ENCODE measurements around the gene OASL. TPM values are rescaled to one million over a fixed set of nuclear protein-coding genes. Genes with fewer than 3 reads are reported as not detected.
A peak's percentile ranks its signal among the peaks of the same experiment; 100 is the strongest.

OASL gene, protein sequence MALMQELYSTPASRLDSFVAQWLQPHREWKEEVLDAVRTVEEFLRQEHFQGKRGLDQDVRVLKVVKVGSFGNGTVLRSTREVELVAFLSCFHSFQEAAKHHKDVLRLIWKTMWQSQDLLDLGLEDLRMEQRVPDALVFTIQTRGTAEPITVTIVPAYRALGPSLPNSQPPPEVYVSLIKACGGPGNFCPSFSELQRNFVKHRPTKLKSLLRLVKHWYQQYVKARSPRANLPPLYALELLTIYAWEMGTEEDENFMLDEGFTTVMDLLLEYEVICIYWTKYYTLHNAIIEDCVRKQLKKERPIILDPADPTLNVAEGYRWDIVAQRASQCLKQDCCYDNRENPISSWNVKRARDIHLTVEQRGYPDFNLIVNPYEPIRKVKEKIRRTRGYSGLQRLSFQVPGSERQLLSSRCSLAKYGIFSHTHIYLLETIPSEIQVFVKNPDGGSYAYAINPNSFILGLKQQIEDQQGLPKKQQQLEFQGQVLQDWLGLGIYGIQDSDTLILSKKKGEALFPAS
- 1 to 10 TPM in 3 of 4 donors, under 1 TPM in 1; 0.56 to 3.0 (median 2.0) TPM for polyA plus RNA-seq
- long read RNA-seq, donor 1: 0 reads
- long read RNA-seq, donor 2: 0 reads
- long read RNA-seq, donor 3: 0 reads
- long read RNA-seq, donor 4: 0 reads
- long read RNA-seq, donor 5: 0 reads
- long read RNA-seq, donor 6: 0 reads
- long read RNA-seq, donor 7: 0 reads
- long read RNA-seq, donor 8: 0 reads
- long read RNA-seq, donor 9: 0 reads
- long read RNA-seq, donor 10: 0 reads

DNA sequence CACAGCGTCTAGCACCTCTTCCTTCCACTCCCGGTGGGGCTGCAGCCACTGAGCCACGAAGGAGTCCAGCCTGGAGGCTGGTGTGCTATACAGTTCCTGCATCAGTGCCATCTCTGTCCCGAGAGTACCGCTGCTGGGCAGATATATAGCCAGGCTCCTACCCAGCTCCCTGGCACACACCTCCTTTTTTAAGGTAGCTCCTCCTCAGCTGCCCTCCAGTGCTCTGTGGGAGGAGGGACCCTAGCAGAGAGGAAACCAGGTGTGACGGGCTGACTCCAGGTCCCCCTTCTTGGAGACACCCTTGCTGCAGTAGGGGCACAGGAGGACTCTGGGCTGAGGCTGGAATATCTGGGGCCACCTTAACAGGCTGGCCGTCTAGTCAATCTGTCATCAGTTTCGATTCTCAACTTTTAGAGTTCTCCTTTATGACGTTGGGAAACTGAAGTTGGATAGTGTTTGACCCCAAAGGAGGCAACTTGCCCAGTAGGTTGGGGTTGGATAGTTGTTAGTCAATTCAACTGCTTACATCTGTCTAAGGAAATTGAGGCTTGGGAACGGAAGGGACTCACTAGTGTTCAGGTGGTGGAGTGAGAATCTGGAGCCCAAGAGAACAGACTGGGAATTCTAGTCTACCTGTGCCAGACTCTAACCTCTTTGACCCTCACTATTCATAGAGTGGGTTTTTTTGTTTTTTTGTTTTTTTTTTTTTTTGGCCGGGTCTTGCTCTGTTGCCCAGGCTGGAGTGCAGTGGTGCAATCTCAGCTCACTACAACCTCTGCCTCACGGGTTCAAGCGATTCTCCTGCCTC lies at the start of gene OASL:
Gene OASL, minus strand, starts transcription at position 386 of the 808 bp plus-strand sequence. Its CDS starts 275 bp downstream, at position 111.
- H3K27me3 ChIP-seq (ENCODE audit: control insufficient read depth in 3 of 3, insufficient read depth in 3 of 3, low read length in 3 of 3): no peaks in the 10 kb centered on the region
- DNase-seq (peak; percentile 71 to 80), FAIRE-seq (no peak)
- H3K4me1 ChIP-seq (ENCODE audit: control insufficient read depth in 3 of 3, insufficient read depth in 2 of 3, low read depth in 1 of 3, low read length in 2 of 3): peaks cover 0 to 10% (median 9%) of the 10 kb centered on the region in 3 donors
- WGBS, 3 donors: 14 to 23% (median 17%) methylated on average over 12 to 13 of the region's 13 CpGs
- no peaks in the 10 kb centered on the region for H3K9me3 ChIP-seq (ENCODE audit: control insufficient read depth in 2 of 2, insufficient read depth in 1 of 2, low read depth in 1 of 2, low read length in 1 of 2)
- H3K4me3 ChIP-seq (ENCODE audit: low read depth in 1 of 3, low read length in 3 of 3): peak within 1 kb of the TSS; percentile 11 to 68 (median 34)
- H3K27ac ChIP-seq (ENCODE audit: low read depth in 1 of 3, low read length in 2 of 3): peak within 1 kb of the TSS; percentile 39 to 82 (median 62)
- no peaks in the 10 kb centered on the region for H3K36me3 ChIP-seq (ENCODE audit: control insufficient read depth in 3 of 3, insufficient read depth in 2 of 3, low read depth in 1 of 3, low read length in 3 of 3)

DNA sequence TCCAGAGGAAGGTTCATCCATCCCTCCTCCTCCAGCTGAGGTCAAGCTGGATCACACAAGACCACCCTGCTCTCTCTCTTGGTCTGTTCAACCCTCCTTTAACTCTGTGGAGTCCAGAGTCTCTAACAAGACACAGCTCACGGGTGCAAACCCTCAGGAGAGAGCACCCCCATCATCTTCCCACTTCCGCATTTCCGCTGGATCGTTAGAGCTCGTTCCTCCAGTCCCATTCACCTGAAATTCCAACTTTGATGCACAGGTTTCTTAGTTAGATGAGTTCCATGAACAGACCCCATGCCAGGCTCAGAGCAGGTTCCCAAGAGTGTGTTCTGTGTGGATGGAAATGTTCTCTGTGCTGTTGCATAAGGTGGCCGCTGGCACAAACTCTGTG lies 49.1 kb upstream of the OASL start:
- H3K27ac ChIP-seq (ENCODE audit: low read depth in 1 of 3, low read length in 2 of 3): no peak overlapping the region
- 97 to 99% (median 98%) methylated on average over 6 of the region's 6 CpGs for WGBS, 3 donors
- no peaks in the 10 kb centered on the region for H3K27me3 ChIP-seq (ENCODE audit: control insufficient read depth in 3 of 3, insufficient read depth in 3 of 3, low read length in 3 of 3)
- H3K4me1 ChIP-seq (ENCODE audit: control insufficient read depth in 3 of 3, insufficient read depth in 2 of 3, low read depth in 1 of 3, low read length in 2 of 3): no peaks in the 10 kb centered on the region
- H3K4me3 ChIP-seq (ENCODE audit: low read depth in 1 of 3, low read length in 3 of 3): no peak overlapping the region
- FAIRE-seq (no peak), DNase-seq (no peak)
- no peaks in the 10 kb centered on the region for H3K9me3 ChIP-seq (ENCODE audit: control insufficient read depth in 2 of 2, insufficient read depth in 1 of 2, low read depth in 1 of 2, low read length in 1 of 2)
- H3K36me3 ChIP-seq (ENCODE audit: control insufficient read depth in 3 of 3, insufficient read depth in 2 of 3, low read depth in 1 of 3, low read length in 3 of 3): no peaks in the 10 kb centered on the region

DNA sequence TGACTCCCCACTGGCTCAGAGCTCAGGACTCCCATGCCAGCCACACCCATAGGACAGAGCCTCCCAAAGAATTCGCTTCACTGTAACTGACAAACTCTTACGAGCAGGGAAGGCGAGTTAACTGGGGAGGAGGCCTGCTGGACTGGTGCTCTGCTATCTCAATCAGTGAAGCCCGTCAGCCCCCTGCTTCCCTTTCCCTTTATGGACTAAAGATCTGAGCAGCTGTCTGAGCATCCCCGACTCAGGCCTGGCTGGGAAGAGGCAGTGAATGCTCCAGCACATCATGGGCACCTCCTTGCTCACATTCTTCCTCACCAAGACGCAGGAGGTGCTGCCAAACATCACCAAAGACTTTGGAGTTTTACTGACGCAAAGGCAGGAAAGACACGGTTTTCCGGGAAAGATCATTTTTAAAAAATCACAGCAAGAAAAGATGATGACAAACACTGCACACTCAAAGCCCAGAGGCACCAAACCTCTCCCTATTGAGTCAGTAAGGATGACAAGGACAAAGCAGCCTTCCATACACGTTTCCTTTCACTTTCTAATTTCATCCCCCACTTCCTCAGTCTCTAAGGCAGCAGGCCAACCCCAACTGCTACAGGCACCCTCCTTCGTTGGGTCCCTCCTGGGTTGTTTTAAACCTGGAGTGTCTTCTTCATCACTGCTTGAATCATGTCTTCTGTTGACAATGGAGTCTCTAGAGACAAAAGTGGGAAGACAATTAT lies 48.6 kb upstream of the OASL start:
- FAIRE-seq (no peak), DNase-seq (no peak)
- Histone ChIP-seq H3K27ac (ENCODE audit: low read depth in 1 of 3, low read length in 2 of 3) (no peak overlapping the region), H3K9me3 (ENCODE audit: control insufficient read depth in 2 of 2, insufficient read depth in 1 of 2, low read depth in 1 of 2, low read length in 1 of 2) (no peaks in the 10 kb centered on the region), H3K36me3 (ENCODE audit: control insufficient read depth in 3 of 3, insufficient read depth in 2 of 3, low read depth in 1 of 3, low read length in 3 of 3) (no peaks in the 10 kb centered on the region), H3K4me3 (ENCODE audit: low read depth in 1 of 3, low read length in 3 of 3) (no peak overlapping the region), H3K4me1 (ENCODE audit: control insufficient read depth in 3 of 3, insufficient read depth in 2 of 3, low read depth in 1 of 3, low read length in 2 of 3) (no peaks in the 10 kb centered on the region), H3K27me3 (ENCODE audit: control insufficient read depth in 3 of 3, insufficient read depth in 3 of 3, low read length in 3 of 3) (no peaks in the 10 kb centered on the region)
- 66 to 78% (median 67%) methylated on average over 11 of the region's 11 CpGs for WGBS, 3 donors

DNA sequence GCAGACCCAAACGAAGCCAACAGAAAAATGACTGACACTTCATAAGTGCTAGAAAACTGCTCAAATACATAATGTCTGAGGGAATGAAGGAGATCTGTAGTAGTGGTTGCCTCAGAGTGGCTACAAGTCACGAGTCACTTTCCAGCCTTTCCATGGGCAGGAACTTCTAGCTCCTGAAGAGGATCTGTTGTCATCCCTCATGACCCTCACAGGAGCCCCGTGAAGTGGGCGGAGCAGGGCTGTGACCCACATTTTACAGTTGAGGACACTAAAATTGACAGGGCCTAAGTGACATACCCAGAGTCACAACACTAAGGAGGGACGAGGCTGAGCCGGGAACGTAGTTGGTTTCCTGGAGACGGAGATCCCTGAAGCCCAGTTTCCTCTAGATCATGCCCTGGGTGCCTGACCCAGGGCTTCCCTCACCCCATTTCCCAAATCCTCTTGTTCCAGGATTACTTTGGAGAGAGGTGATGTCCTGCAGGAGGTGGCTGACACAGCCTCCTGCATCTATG lies 47.8 kb upstream of the OASL start:
- no peak overlapping the region for H3K27ac ChIP-seq (ENCODE audit: low read depth in 1 of 3, low read length in 2 of 3)
- FAIRE-seq: no peak
- no peak for DNase-seq
- H3K4me3 ChIP-seq (ENCODE audit: low read depth in 1 of 3, low read length in 3 of 3): no peak overlapping the region
- no peaks in the 10 kb centered on the region for H3K36me3 ChIP-seq (ENCODE audit: control insufficient read depth in 3 of 3, insufficient read depth in 2 of 3, low read depth in 1 of 3, low read length in 3 of 3)
- H3K4me1 ChIP-seq (ENCODE audit: control insufficient read depth in 3 of 3, insufficient read depth in 2 of 3, low read depth in 1 of 3, low read length in 2 of 3): no peaks in the 10 kb centered on the region
- no peaks in the 10 kb centered on the region for H3K9me3 ChIP-seq (ENCODE audit: control insufficient read depth in 2 of 2, insufficient read depth in 1 of 2, low read depth in 1 of 2, low read length in 1 of 2)
- no peaks in the 10 kb centered on the region for H3K27me3 ChIP-seq (ENCODE audit: control insufficient read depth in 3 of 3, insufficient read depth in 3 of 3, low read length in 3 of 3)
- 91 to 93% (median 92%) methylated on average over 8 of the region's 8 CpGs for WGBS, 3 donors

DNA sequence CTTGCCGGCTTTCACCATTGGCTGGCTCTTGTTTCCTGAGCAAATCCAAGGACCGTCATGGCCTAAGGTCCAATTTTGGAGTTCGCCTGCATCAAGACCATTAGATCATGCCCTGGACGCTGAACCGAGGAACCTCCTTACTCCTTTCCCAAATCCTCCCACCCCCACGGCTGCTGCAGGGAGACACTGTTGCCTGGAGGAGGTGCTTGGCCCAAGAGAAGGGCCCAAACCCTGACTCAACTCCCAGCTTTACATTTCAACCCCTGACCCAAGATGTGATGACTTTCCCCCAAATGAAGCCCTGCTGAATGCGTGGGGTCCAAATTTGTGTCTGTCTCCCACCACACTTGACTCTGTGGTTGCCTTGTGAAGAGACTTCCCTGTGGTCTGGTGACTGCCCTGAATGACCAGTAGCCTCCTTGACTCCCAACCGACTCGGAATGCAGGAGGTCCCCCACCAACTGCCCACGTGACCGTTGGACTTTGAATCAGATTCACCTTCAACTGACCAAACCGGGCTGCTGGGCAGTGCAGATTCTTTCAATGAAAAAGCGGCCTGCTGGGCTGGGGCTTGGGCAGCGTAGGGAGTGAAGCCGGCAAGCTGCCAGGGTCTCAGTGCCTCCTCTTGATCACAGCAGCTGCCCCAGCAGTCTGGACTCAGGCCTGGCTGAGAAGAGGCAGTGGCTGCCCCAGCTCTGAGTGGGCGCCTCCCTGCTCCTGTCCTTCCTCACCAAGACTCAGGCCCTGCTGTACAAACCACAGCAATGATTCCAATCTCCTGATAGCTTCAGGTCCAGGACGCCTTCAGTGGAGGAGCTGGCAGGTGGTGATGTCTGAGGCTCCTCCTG lies 46.7 kb upstream of the OASL start:
- Histone ChIP-seq H3K27me3 (ENCODE audit: control insufficient read depth in 3 of 3, insufficient read depth in 3 of 3, low read length in 3 of 3) (no peaks in the 10 kb centered on the region), H3K9me3 (ENCODE audit: control insufficient read depth in 2 of 2, insufficient read depth in 1 of 2, low read depth in 1 of 2, low read length in 1 of 2) (no peaks in the 10 kb centered on the region), H3K4me1 (ENCODE audit: control insufficient read depth in 3 of 3, insufficient read depth in 2 of 3, low read depth in 1 of 3, low read length in 2 of 3) (no peaks in the 10 kb centered on the region), H3K27ac (ENCODE audit: low read depth in 1 of 3, low read length in 2 of 3) (no peak overlapping the region), H3K36me3 (ENCODE audit: control insufficient read depth in 3 of 3, insufficient read depth in 2 of 3, low read depth in 1 of 3, low read length in 3 of 3) (no peaks in the 10 kb centered on the region), H3K4me3 (ENCODE audit: low read depth in 1 of 3, low read length in 3 of 3) (no peak overlapping the region)
- 92 to 95% (median 95%) methylated on average over 17 of the region's 17 CpGs for WGBS, 3 donors
- DNase-seq: no peak
- FAIRE-seq: no peak

DNA sequence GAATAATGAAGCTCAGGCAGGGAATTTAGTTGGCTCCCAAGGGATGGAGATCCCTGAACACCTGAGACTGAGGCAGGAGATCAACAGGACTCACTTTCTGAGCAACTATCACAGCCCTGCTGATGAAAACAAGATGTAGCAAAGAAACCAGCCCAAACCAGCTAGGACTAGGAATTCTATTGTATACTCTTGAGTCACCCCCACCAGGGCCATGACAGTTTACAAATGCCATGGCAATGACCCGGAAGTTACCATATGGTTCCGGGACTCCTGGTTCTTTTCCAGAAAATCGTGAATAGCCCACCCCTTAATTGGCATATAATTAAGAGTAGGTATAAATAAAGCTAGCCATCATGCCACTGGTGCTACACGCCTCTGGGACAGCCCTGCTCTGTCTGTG lies 46.0 kb upstream of the OASL start:
- FAIRE-seq (no peak), DNase-seq (no peak)
- Histone ChIP-seq H3K4me3 (ENCODE audit: low read depth in 1 of 3, low read length in 3 of 3) (no peak overlapping the region), H3K27me3 (ENCODE audit: control insufficient read depth in 3 of 3, insufficient read depth in 3 of 3, low read length in 3 of 3) (no peaks in the 10 kb centered on the region), H3K36me3 (ENCODE audit: control insufficient read depth in 3 of 3, insufficient read depth in 2 of 3, low read depth in 1 of 3, low read length in 3 of 3) (no peaks in the 10 kb centered on the region), H3K27ac (ENCODE audit: low read depth in 1 of 3, low read length in 2 of 3) (no peak overlapping the region), H3K4me1 (ENCODE audit: control insufficient read depth in 3 of 3, insufficient read depth in 2 of 3, low read depth in 1 of 3, low read length in 2 of 3) (no peaks in the 10 kb centered on the region), H3K9me3 (ENCODE audit: control insufficient read depth in 2 of 2, insufficient read depth in 1 of 2, low read depth in 1 of 2, low read length in 1 of 2) (no peaks in the 10 kb centered on the region)
- WGBS, 3 donors: 82 to 83% (median 83%) methylated on average over 4 of the region's 4 CpGs

DNA sequence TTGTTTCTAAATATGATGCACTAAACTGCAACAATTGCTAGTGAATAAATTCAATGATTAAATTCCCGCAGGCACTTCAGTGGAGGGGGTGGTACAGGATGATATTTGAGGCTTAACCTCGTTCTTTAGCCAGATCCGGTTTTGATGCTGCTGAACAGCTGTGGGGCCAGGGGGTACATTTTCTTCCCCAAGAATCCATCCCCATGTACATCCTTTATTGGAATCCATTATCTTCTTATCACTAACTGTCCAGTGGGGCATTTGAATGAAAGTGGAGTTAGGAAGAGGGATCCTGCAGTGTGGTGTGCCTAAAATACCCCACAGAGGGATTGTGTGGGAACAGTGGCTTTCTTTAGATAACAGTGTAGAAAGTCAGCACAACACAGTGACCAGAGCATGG lies 45.2 kb upstream of the OASL start:
- FAIRE-seq: no peak
- no peak overlapping the region for H3K27ac ChIP-seq (ENCODE audit: low read depth in 1 of 3, low read length in 2 of 3)
- DNase-seq: no peak
- H3K36me3 ChIP-seq (ENCODE audit: control insufficient read depth in 3 of 3, insufficient read depth in 2 of 3, low read depth in 1 of 3, low read length in 3 of 3): no peaks in the 10 kb centered on the region
- H3K4me3 ChIP-seq (ENCODE audit: low read depth in 1 of 3, low read length in 3 of 3): no peak overlapping the region
- H3K4me1 ChIP-seq (ENCODE audit: control insufficient read depth in 3 of 3, insufficient read depth in 2 of 3, low read depth in 1 of 3, low read length in 2 of 3): no peaks in the 10 kb centered on the region
- no peaks in the 10 kb centered on the region for H3K9me3 ChIP-seq (ENCODE audit: control insufficient read depth in 2 of 2, insufficient read depth in 1 of 2, low read depth in 1 of 2, low read length in 1 of 2)
- H3K27me3 ChIP-seq (ENCODE audit: control insufficient read depth in 3 of 3, insufficient read depth in 3 of 3, low read length in 3 of 3): no peaks in the 10 kb centered on the region
- WGBS, 3 donors: 82 to 92% (median 90%) methylated on average over 3 of the region's 3 CpGs

All from small intestine (tissue), 16 donors.